WTC11 (cell line): Measurements from ENCODE around the gene LYSMD1.

Source experiments
- CREB1 ChIP-seq: sonication (generic); formaldehyde crosslinking; IDR thresholded peaks from 2 replicates; pipeline ENCODE4 v1.8.0; 2023; ENCODE audit warnings: mild to moderate bottlenecking, missing genetic modification reagents
- CREM ChIP-seq: sonication (generic); formaldehyde crosslinking; IDR thresholded peaks from 2 replicates; pipeline ENCODE4 v1.8.1; 2022; ENCODE audit warnings: mild to moderate bottlenecking, missing genetic modification reagents, moderate library complexity
- GABPB1 ChIP-seq: sonication (generic); formaldehyde crosslinking; IDR thresholded peaks from 2 replicates; pipeline ENCODE4 v1.8.1; 2023; ENCODE audit warnings: mild to moderate bottlenecking, missing genetic modification reagents
- MXD4 ChIP-seq: fragments of 250-450 bp; sonication (Bioruptor Pico); IDR thresholded peaks from 2 replicates; pipeline ENCODE4 v1.8.0; 2021; ENCODE audit warnings: mild to moderate bottlenecking, moderate library complexity, borderline replicate concordance
- NFYB ChIP-seq: sonication (generic); formaldehyde crosslinking; conservative IDR thresholded peaks from 2 replicates; pipeline ENCODE4 v1.8.0; 2022; ENCODE audit warnings: low read depth, missing genetic modification reagents
- ZNF138 ChIP-seq: sonication (generic); formaldehyde crosslinking; conservative IDR thresholded peaks from 2 replicates; pipeline ENCODE4 v1.8.1; 2022; ENCODE audit warnings: mild to moderate bottlenecking, moderate library complexity, missing genetic modification reagents
- ZNF423 ChIP-seq: fragments of 250-450 bp; sonication (Bioruptor Pico); IDR thresholded peaks from 2 replicates; pipeline ENCODE4 v2.1.2; 2022; ENCODE audit warnings: mild to moderate bottlenecking, moderate library complexity
- TF ChIP-seq, protein P1 (sequence below): fragments of 200-600 bp; IDR thresholded peaks from 2 replicates; pipeline ENCODE4 v1.8.0; 2022; ENCODE audit warnings: antibody characterized with exemption
- TF ChIP-seq, protein P2 (sequence below): fragments of 250-450 bp; sonication (Bioruptor Pico); IDR thresholded peaks from 2 replicates; pipeline ENCODE4 v2.1.2; 2022; ENCODE audit warnings: mild to moderate bottlenecking, moderate library complexity
- TF ChIP-seq, protein P3 (sequence below): sonication (generic); formaldehyde crosslinking; IDR thresholded peaks from 2 replicates; pipeline ENCODE4 v1.8.1; 2023; ENCODE audit warnings: mild to moderate bottlenecking, missing genetic modification reagents
- TF ChIP-seq, protein P4 (sequence below): sonication (generic); formaldehyde crosslinking; IDR thresholded peaks from 2 replicates; pipeline ENCODE4 v1.8.1; 2023; ENCODE audit warnings: mild to moderate bottlenecking, missing genetic modification reagents
- TF ChIP-seq, protein P5 (sequence below): sonication (generic); formaldehyde crosslinking; IDR thresholded peaks from 2 replicates; pipeline ENCODE4 v1.8.1; 2022; ENCODE audit warnings: mild to moderate bottlenecking, missing genetic modification reagents, moderate library complexity, borderline replicate concordance

DNA sequence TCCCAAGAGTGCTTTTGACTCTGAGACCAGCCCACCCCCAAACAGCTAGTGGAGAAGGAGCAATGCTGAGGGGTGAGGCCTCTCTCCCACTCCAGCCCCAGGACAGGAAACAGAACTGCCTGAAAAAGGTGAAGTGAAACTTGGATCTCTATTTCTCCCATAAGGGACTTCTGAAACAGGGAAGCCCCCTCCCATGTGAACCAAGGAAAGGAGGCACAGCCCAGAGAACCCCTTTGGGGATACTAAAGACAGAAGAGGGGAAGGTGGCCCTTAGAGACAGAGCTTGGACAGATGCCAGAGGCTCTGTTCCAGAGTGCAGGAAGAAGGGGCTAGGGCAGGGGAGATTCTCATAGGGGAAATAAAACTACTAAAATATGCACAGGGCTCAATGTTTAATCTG, 6.3 kb downstream of the LYSMD1 start:
- TF ChIP-seq, protein P1, sequence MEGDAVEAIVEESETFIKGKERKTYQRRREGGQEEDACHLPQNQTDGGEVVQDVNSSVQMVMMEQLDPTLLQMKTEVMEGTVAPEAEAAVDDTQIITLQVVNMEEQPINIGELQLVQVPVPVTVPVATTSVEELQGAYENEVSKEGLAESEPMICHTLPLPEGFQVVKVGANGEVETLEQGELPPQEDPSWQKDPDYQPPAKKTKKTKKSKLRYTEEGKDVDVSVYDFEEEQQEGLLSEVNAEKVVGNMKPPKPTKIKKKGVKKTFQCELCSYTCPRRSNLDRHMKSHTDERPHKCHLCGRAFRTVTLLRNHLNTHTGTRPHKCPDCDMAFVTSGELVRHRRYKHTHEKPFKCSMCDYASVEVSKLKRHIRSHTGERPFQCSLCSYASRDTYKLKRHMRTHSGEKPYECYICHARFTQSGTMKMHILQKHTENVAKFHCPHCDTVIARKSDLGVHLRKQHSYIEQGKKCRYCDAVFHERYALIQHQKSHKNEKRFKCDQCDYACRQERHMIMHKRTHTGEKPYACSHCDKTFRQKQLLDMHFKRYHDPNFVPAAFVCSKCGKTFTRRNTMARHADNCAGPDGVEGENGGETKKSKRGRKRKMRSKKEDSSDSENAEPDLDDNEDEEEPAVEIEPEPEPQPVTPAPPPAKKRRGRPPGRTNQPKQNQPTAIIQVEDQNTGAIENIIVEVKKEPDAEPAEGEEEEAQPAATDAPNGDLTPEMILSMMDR: no peak
- TF ChIP-seq NFYB: no peak
- TF ChIP-seq ZNF423 (CRISPR knock-in tag): no peak
- TF ChIP-seq, protein P2, sequence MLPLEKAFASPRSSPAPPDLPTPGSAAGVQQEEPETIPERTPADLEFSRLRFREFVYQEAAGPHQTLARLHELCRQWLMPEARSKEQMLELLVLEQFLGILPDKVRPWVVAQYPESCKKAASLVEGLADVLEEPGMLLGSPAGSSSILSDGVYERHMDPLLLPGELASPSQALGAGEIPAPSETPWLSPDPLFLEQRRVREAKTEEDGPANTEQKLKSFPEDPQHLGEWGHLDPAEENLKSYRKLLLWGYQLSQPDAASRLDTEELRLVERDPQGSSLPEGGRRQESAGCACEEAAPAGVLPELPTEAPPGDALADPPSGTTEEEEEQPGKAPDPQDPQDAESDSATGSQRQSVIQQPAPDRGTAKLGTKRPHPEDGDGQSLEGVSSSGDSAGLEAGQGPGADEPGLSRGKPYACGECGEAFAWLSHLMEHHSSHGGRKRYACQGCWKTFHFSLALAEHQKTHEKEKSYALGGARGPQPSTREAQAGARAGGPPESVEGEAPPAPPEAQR (CRISPR knock-in tag): no peak
- TF ChIP-seq CREM: no peak
- TF ChIP-seq GABPB1 (CRISPR knock-in tag): no peak
- no peak for TF ChIP-seq MXD4
- TF ChIP-seq, protein P3, sequence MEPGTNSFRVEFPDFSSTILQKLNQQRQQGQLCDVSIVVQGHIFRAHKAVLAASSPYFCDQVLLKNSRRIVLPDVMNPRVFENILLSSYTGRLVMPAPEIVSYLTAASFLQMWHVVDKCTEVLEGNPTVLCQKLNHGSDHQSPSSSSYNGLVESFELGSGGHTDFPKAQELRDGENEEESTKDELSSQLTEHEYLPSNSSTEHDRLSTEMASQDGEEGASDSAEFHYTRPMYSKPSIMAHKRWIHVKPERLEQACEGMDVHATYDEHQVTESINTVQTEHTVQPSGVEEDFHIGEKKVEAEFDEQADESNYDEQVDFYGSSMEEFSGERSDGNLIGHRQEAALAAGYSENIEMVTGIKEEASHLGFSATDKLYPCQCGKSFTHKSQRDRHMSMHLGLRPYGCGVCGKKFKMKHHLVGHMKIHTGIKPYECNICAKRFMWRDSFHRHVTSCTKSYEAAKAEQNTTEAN (CRISPR knock-in tag): no peak
- no peak for TF ChIP-seq CREB1
- TF ChIP-seq, protein P4, sequence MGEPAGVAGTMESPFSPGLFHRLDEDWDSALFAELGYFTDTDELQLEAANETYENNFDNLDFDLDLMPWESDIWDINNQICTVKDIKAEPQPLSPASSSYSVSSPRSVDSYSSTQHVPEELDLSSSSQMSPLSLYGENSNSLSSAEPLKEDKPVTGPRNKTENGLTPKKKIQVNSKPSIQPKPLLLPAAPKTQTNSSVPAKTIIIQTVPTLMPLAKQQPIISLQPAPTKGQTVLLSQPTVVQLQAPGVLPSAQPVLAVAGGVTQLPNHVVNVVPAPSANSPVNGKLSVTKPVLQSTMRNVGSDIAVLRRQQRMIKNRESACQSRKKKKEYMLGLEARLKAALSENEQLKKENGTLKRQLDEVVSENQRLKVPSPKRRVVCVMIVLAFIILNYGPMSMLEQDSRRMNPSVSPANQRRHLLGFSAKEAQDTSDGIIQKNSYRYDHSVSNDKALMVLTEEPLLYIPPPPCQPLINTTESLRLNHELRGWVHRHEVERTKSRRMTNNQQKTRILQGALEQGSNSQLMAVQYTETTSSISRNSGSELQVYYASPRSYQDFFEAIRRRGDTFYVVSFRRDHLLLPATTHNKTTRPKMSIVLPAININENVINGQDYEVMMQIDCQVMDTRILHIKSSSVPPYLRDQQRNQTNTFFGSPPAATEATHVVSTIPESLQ: no peak
- TF ChIP-seq, protein P5, sequence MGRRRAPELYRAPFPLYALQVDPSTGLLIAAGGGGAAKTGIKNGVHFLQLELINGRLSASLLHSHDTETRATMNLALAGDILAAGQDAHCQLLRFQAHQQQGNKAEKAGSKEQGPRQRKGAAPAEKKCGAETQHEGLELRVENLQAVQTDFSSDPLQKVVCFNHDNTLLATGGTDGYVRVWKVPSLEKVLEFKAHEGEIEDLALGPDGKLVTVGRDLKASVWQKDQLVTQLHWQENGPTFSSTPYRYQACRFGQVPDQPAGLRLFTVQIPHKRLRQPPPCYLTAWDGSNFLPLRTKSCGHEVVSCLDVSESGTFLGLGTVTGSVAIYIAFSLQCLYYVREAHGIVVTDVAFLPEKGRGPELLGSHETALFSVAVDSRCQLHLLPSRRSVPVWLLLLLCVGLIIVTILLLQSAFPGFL: no peak
- TF ChIP-seq ZNF138 (CRISPR knock-in tag): no peak
